HTR-8/SVneo (cell line): ENCODE measurements around the gene RIT2.

Experiments used
- DNase-seq: peaks from one replicate; pipeline ENCODE4 v3.0.0; 2011; ENCODE audit warnings: low spot score, mixed read lengths; ENCODE audit not compliant: insufficient read length
- FAIRE-seq: peaks from 2 replicates; lab custom pipeline; 2011; peaks lifted over from hg19 to GRCh38; lab: Jason Lieb, UNC

The RIT2 gene

GRCh38 chr18:43115076-43115921 is at the start of gene RIT2:
TSS of gene RIT2 (minus strand) at chr18:43115685.
- DNase-seq (no peak), FAIRE-seq (no peak)

- DNase-seq: no peak
- FAIRE-seq: no peak
Measured at GRCh38 chr18:43161528-43161927, 46.0 kb upstream of the RIT2 start.

- DNase-seq: no peak
- no peak for FAIRE-seq
Measured at GRCh38 chr18:43160509-43160908, 45.0 kb upstream of the RIT2 start.

- DNase-seq (no peak), FAIRE-seq (no peak)
Measured at GRCh38 chr18:43159926-43160325, 44.4 kb upstream of the RIT2 start.

GRCh38 chr18:43159086-43159770 is 43.7 kb upstream of the RIT2 start:
- DNase-seq (no peak), FAIRE-seq (no peak)

- DNase-seq (no peak), FAIRE-seq (no peak)
Measured at GRCh38 chr18:43158381-43158780, 42.9 kb upstream of the RIT2 start.

GRCh38 chr18:43155842-43156241 is 40.4 kb upstream of the RIT2 start:
- DNase-seq (no peak), FAIRE-seq (no peak)

- no peak for FAIRE-seq
- no peak for DNase-seq
Measured at GRCh38 chr18:43148231-43148630, 32.7 kb upstream of the RIT2 start.

- FAIRE-seq: no peak
- no peak for DNase-seq
Measured at GRCh38 chr18:43141208-43141607, 25.7 kb upstream of the RIT2 start.

- DNase-seq: no peak
- no peak for FAIRE-seq
Measured at GRCh38 chr18:43139288-43139946, 23.9 kb upstream of the RIT2 start.

GRCh38 chr18:43134876-43135275 is 19.4 kb upstream of the RIT2 start:
- FAIRE-seq: no peak
- DNase-seq: no peak

- no peak for FAIRE-seq
- DNase-seq: no peak
Measured at GRCh38 chr18:43130716-43131260, 15.3 kb upstream of the RIT2 start.

- DNase-seq (no peak), FAIRE-seq (no peak)
Measured at GRCh38 chr18:43129946-43130524, 14.6 kb upstream of the RIT2 start.

- no peak for FAIRE-seq
- no peak for DNase-seq
Measured at GRCh38 chr18:43125471-43125870, 10.0 kb upstream of the RIT2 start.

GRCh38 chr18:43122955-43123354 is 7.5 kb upstream of the RIT2 start:
- FAIRE-seq (no peak), DNase-seq (no peak)

- DNase-seq (no peak), FAIRE-seq (no peak)
Measured at GRCh38 chr18:43116699-43117294, 1.3 kb upstream of the RIT2 start.

GRCh38 chr18:43113220-43113895 is 2.1 kb downstream of the RIT2 start:
- FAIRE-seq (no peak), DNase-seq (no peak)

GRCh38 chr18:43108882-43109281 is 6.6 kb downstream of the RIT2 start:
- FAIRE-seq (no peak), DNase-seq (no peak)

- FAIRE-seq: no peak
- DNase-seq: no peak
Measured at GRCh38 chr18:43108469-43108868, 7.0 kb downstream of the RIT2 start.

- DNase-seq: no peak
- FAIRE-seq: no peak
Measured at GRCh38 chr18:43093646-43094045, 21.8 kb downstream of the RIT2 start.
